Neuronal stem cell (in vitro differentiated cells): Measurements from ENCODE around the gene GRB14.
A peak's percentile ranks its signal among the peaks of the same experiment; 100 is the strongest.

Source experiments
- DNase-seq: peaks from one replicate; pipeline ENCODE4 v3.0.0-alpha.2; 2013; ENCODE audit warnings: low spot score
- H2AFZ ChIP-seq: one replicate; pipeline ENCODE4 v1.6.1; 2013; ENCODE audit warnings: mild to moderate bottlenecking, low read length, inconsistent platforms
- H2AK5ac ChIP-seq: 2 replicates; pipeline ENCODE4 v1.6.1; 2013; ENCODE audit warnings: low read depth, mild to moderate bottlenecking, inconsistent platforms, low read length, moderate library complexity, mixed read lengths
- H2BK120ac ChIP-seq: 2 replicates; pipeline ENCODE4 v1.6.1; 2013; ENCODE audit warnings: low read depth, mild to moderate bottlenecking, inconsistent platforms, low read length, moderate library complexity, mixed read lengths
- H2BK12ac ChIP-seq: one replicate; pipeline ENCODE4 v1.6.1; 2013; ENCODE audit warnings: low read length, inconsistent platforms
- H2BK15ac ChIP-seq: 2 replicates; pipeline ENCODE4 v1.6.1; 2013; ENCODE audit warnings: mild to moderate bottlenecking, low read length, inconsistent platforms, mixed read lengths
- H2BK5ac ChIP-seq: one replicate; pipeline ENCODE4 v1.6.1; 2013; ENCODE audit warnings: inconsistent platforms, mild to moderate bottlenecking, low read length, moderate library complexity
- H3K14ac ChIP-seq: one replicate; pipeline ENCODE4 v1.6.1; 2013; ENCODE audit warnings: low read length, inconsistent platforms
- H3K18ac ChIP-seq: 2 replicates; pipeline ENCODE4 v1.6.1; 2013; ENCODE audit warnings: low read length, inconsistent platforms
- H3K23ac ChIP-seq: 2 replicates; pipeline ENCODE4 v1.6.1; 2013; ENCODE audit warnings: low read depth, mild to moderate bottlenecking, mixed read lengths, low read length, inconsistent platforms; ENCODE audit not compliant: poor library complexity
- H3K27ac ChIP-seq: replicated peaks from 3 replicates; pipeline ENCODE4 v1.5.1; 2013; ENCODE audit warnings: low read length, inconsistent platforms
- H3K27me3 ChIP-seq, 3 experiments: 2 replicates each; pipeline ENCODE4 v1.6.1; 2013; ENCODE audit warnings: low read length in 3 of 3, mild to moderate bottlenecking in 2 of 3, inconsistent platforms in 1 of 3, low read depth in 1 of 3, mixed read lengths in 1 of 3, moderate library complexity in 1 of 3; ENCODE audit not compliant: control insufficient read depth in 3 of 3, insufficient read depth in 3 of 3
- H3K36me3 ChIP-seq, 2 donors: replicated peaks in 1 of 2; 2 replicates each; pipeline ENCODE4 v1.6.1; 2013; ENCODE audit warnings: low read length in 2 of 2; ENCODE audit not compliant: control insufficient read depth in 2 of 2, insufficient read depth in 2 of 2
- H3K4ac ChIP-seq: 2 replicates; pipeline ENCODE4 v1.6.1; 2013; ENCODE audit warnings: inconsistent platforms, mild to moderate bottlenecking, low read length, moderate library complexity
- H3K4me1 ChIP-seq, 2 donors: 1 replicate in 1 of 2; 2 replicates in 1 of 2; pipeline ENCODE4 v1.6.1; 2013; ENCODE audit warnings: low read length in 2 of 2, low read depth in 1 of 2; ENCODE audit not compliant: control insufficient read depth in 2 of 2, insufficient read depth in 1 of 2
- H3K4me2 ChIP-seq: one replicate; pipeline ENCODE4 v1.6.1; 2013; ENCODE audit warnings: mild to moderate bottlenecking, low read length, inconsistent platforms; ENCODE audit not compliant: insufficient read depth, poor library complexity, severe bottlenecking
- H3K4me3 ChIP-seq, 2 donors: 2 replicates each; pipeline ENCODE4 v1.5.1; 2013; ENCODE audit warnings: low read length in 2 of 2, mild to moderate bottlenecking in 2 of 2, inconsistent platforms in 1 of 2, moderate library complexity in 1 of 2
- H3K79me1 ChIP-seq: one replicate; pipeline ENCODE4 v1.6.1; 2013; ENCODE audit warnings: low read depth, mild to moderate bottlenecking, inconsistent platforms, low read length, moderate library complexity
- H3K9ac ChIP-seq: one replicate; pipeline ENCODE4 v1.6.1; 2013; ENCODE audit warnings: mild to moderate bottlenecking, low read depth, low read length, inconsistent platforms; ENCODE audit not compliant: poor library complexity
- H3K9me3 ChIP-seq, 2 donors: replicated peaks in 1 of 2; 2 replicates each; pipeline versions ENCODE3 to v1.6.1; 2013; ENCODE audit warnings: low read length in 2 of 2, mild to moderate bottlenecking in 2 of 2, inconsistent platforms in 1 of 2, low read depth in 1 of 2, mixed read lengths in 1 of 2, moderate library complexity in 1 of 2; ENCODE audit not compliant: control insufficient read depth in 2 of 2, insufficient read depth in 1 of 2
- H4K8ac ChIP-seq: one replicate; pipeline ENCODE4 v1.6.1; 2013; ENCODE audit warnings: low read depth, mild to moderate bottlenecking, inconsistent platforms, low read length, moderate library complexity
- H4K91ac ChIP-seq: one replicate; pipeline ENCODE4 v1.6.1; 2013; ENCODE audit warnings: low read length, low read depth, mild to moderate bottlenecking, inconsistent platforms; ENCODE audit not compliant: poor library complexity
- WGBS, 2 donors: extraction: QIAGEN DNeasy Blood & Tissue Kit; methylation state at CpG; one replicate each; pipeline ENCODE4 v1.1.7; 2013; ENCODE audit warnings: missing lambda C conversion rate in 2 of 2, mixed read lengths in 1 of 2; ENCODE audit not compliant: insufficient read length in 2 of 2, insufficient replicate concordance in 1 of 2; ENCODE audit errors: extremely low coverage in 2 of 2; 5-methylcytosine and 5-hydroxymethylcytosine counted together

The GRB14 gene

GRCh38 chr2:164655750-164656149, 34.5 kb upstream of the GRB14 start:
- DNase-seq, result no peak
- WGBS, 2 donors, result no CpG with 5 or more reads among the region's 2 CpGs

GRCh38 chr2:164655336-164655735, 34.1 kb upstream of the GRB14 start:
- H2AK5ac ChIP-seq, result no peak overlapping the region
- no peak overlapping the region for H3K27ac ChIP-seq
- H3K18ac ChIP-seq, result no peak overlapping the region
- no peak overlapping the region for H2AFZ ChIP-seq
- no peak overlapping the region for H4K91ac ChIP-seq
- no peak overlapping the region for H2BK12ac ChIP-seq
- no peaks in the 10 kb centered on the region for H3K27me3 ChIP-seq
- H3K23ac ChIP-seq, result no peak overlapping the region
- H2BK5ac ChIP-seq, result no peak overlapping the region
- H4K8ac ChIP-seq, result no peak overlapping the region
- no peak for DNase-seq
- no peak overlapping the region for H3K4ac ChIP-seq
- no peak overlapping the region for H3K4me3 ChIP-seq
- H2BK120ac ChIP-seq, result no peak overlapping the region
- H3K14ac ChIP-seq, result no peak overlapping the region
- H3K36me3 ChIP-seq, result no peaks in the 10 kb centered on the region
- no peaks in the 10 kb centered on the region for H3K79me1 ChIP-seq
- no peak overlapping the region for H3K4me2 ChIP-seq
- H3K9me3 ChIP-seq, result peaks cover 0 to 4% of the 10 kb centered on the region in 2 donors
- H3K9ac ChIP-seq, result no peak overlapping the region
- H3K4me1 ChIP-seq, result no peaks in the 10 kb centered on the region
- no peak overlapping the region for H2BK15ac ChIP-seq

More at GRCh38 chr2:164655750-164656149, 34.5 kb upstream of the GRB14 start:
- Histone ChIP-seq H4K91ac (no peak overlapping the region), H3K4ac (no peak overlapping the region), H4K8ac (no peak overlapping the region), H3K27ac (no peak overlapping the region), H3K4me2 (no peak overlapping the region), H2BK120ac (no peak overlapping the region), H3K14ac (no peak overlapping the region), H3K18ac (no peak overlapping the region), H2AK5ac (no peak overlapping the region), H2BK12ac (no peak overlapping the region), H3K23ac (no peak overlapping the region), H2BK15ac (no peak overlapping the region), H2AFZ (no peak overlapping the region), H2BK5ac (no peak overlapping the region), H3K79me1 (no peaks in the 10 kb centered on the region), H3K27me3 (no peaks in the 10 kb centered on the region), H3K4me3 (no peak overlapping the region), H3K9me3 (no peaks in the 10 kb centered on the region), H3K4me1 (no peaks in the 10 kb centered on the region), H3K9ac (no peak overlapping the region), H3K36me3 (no peaks in the 10 kb centered on the region)

GRCh38 chr2:164651361-164651760, 30.1 kb upstream of the GRB14 start:
- Histone ChIP-seq H3K14ac (no peak overlapping the region), H4K91ac (no peak overlapping the region), H3K4me1 (no peaks in the 10 kb centered on the region), H3K9ac (no peak overlapping the region), H3K18ac (no peak overlapping the region), H3K4me2 (no peak overlapping the region), H2BK12ac (no peak overlapping the region), H2AFZ (peak overlapping the region; percentile 9), H3K9me3 (peaks cover 0 to 24% of the 10 kb centered on the region in 2 donors), H4K8ac (no peak overlapping the region), H3K4me3 (no peak overlapping the region), H3K4ac (no peak overlapping the region), H3K79me1 (no peaks in the 10 kb centered on the region), H3K36me3 (no peaks in the 10 kb centered on the region), H3K27me3 (no peaks in the 10 kb centered on the region), H3K27ac (no peak overlapping the region), H3K23ac (no peak overlapping the region), H2BK15ac (no peak overlapping the region), H2BK120ac (no peak overlapping the region), H2BK5ac (no peak overlapping the region), H2AK5ac (no peak overlapping the region)
- no CpG with 5 or more reads among the region's 1 CpG for WGBS, 2 donors
- no peak for DNase-seq

DNA sequence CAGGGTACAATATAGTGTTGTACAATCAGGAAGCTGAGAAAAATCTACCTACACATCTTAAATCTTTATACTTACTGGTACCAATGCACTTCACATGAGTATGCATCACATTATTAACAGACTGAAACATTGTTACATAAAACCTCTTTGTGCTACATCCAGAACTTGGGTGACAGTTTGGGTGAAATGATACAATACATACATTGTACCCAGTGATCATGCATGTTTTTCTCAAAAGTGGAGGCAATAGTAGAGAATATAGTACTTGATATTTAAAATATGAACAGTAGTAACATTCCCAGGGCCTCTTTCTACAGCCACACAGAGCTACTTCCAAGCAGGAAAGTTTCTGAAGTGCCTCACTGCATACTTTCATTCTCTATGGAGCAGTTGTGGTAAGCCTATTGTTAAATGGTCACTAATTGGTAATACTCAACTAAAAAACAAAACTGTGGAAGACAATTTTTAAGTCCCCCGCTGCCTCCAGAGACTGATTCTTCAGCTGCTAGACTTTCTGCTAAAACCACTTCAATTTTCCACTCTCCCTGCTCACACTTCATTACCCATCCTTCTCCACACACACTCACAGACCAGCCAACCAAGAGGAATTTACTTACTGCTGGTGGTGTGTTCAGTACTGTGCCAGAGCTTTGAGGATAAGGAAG, 22.9 kb upstream of the GRB14 start:
- no peak overlapping the region for H3K9ac ChIP-seq
- H3K4me1 ChIP-seq, result no peaks in the 10 kb centered on the region
- H2BK120ac ChIP-seq, result no peak overlapping the region
- no peak overlapping the region for H3K27ac ChIP-seq
- no peak overlapping the region for H3K4me2 ChIP-seq
- H3K23ac ChIP-seq, result no peak overlapping the region
- H3K9me3 ChIP-seq, result peaks cover 0 to 9% of the 10 kb centered on the region in 2 donors
- H2AFZ ChIP-seq, result no peak overlapping the region
- no peaks in the 10 kb centered on the region for H3K36me3 ChIP-seq
- H4K91ac ChIP-seq, result no peak overlapping the region
- H4K8ac ChIP-seq, result no peak overlapping the region
- H2AK5ac ChIP-seq, result no peak overlapping the region
- H3K79me1 ChIP-seq, result no peaks in the 10 kb centered on the region
- H3K4me3 ChIP-seq, result no peak overlapping the region
- no peak overlapping the region for H3K14ac ChIP-seq
- no peak overlapping the region for H2BK12ac ChIP-seq
- no peak overlapping the region for H2BK15ac ChIP-seq
- H3K27me3 ChIP-seq, result no peaks in the 10 kb centered on the region
- no CpG with 5 or more reads among the region's 1 CpG for WGBS, 2 donors
- H2BK5ac ChIP-seq, result no peak overlapping the region
- no peak overlapping the region for H3K18ac ChIP-seq
- H3K4ac ChIP-seq, result no peak overlapping the region
- no peak for DNase-seq
